Vagina (tissue), 2 donors: ENCODE data around the gene WNT7A. TPM values are rescaled to one million over a fixed set of nuclear protein-coding genes. Genes with fewer than 3 reads are reported as not detected.

Experiments
- DNase-seq, 2 donors: peaks; one replicate each; pipeline ENCODE4 v3.0.0-alpha.2; 2017; ENCODE audit errors: extremely low spot score in 2 of 2
- H3K27ac ChIP-seq: fragments of 200-600 bp; sonication (generic); one replicate; pipeline ENCODE4 v1.5.1; 2019
- H3K27me3 ChIP-seq: fragments of 200-600 bp; sonication (generic); one replicate; pipeline ENCODE4 v1.5.1; 2019
- H3K36me3 ChIP-seq, 2 donors: fragments of 200-600 bp; sonication (generic); one replicate each; pipeline ENCODE4 v1.5.1; 2017 to 2019
- H3K4me1 ChIP-seq: fragments of 200-600 bp; sonication (generic); one replicate; pipeline ENCODE4 v1.5.1; 2019
- H3K4me3 ChIP-seq, 2 donors: fragments of 200-600 bp; sonication (generic); 1 replicate in 1 of 2; 2 replicates in 1 of 2; pipeline ENCODE4 v1.5.1; 2016 to 2019
- H3K9me3 ChIP-seq: fragments of 200-600 bp; sonication (generic); one replicate; pipeline ENCODE4 v1.5.1; 2019
- CTCF ChIP-seq, 3 experiments: fragments of 450-650 bp in 2 of 3; fragments of 200-600 bp in 1 of 3; sonication (generic) in 1 of 3; IDR thresholded peaks; one replicate each; pipeline ENCODE4 v1.5.1; 2017 to 2019; ENCODE audit warnings: antibody characterized with exemption in 3 of 3, mild to moderate bottlenecking in 2 of 3, moderate library complexity in 2 of 3
- POLR2A ChIP-seq, 2 donors: fragments of 450-650 bp; IDR thresholded peaks; one replicate each; pipeline ENCODE4 v1.6.1; 2017; ENCODE audit warnings: antibody characterized with exemption in 2 of 2, mild to moderate bottlenecking in 2 of 2, moderate library complexity in 2 of 2
- POLR2AphosphoS5 ChIP-seq, 2 donors: sonication (generic); formaldehyde crosslinking; IDR thresholded peaks; one replicate each; pipeline ENCODE4 v1.9.0; 2017; ENCODE audit warnings: antibody characterized with exemption in 2 of 2, mild to moderate bottlenecking in 2 of 2, low read depth in 1 of 2; ENCODE audit not compliant: insufficient read depth in 1 of 2
- intact Hi-C: fragments of 100-400 bp; cut with DNase I; formaldehyde crosslinking; loops from one replicate; pipeline ENCODE4 v1.15.1; 2023
- total RNA-seq: library from RNA; depleted of rRNA; stranded (reverse); fragments of >200 nt; gene quantifications from one replicate; pipeline ENCODE4 v1.2.3, GENCODE V29; 2016

The WNT7A gene
- total RNA-seq, 1 donor from 2014 or later: not detected

DNA sequence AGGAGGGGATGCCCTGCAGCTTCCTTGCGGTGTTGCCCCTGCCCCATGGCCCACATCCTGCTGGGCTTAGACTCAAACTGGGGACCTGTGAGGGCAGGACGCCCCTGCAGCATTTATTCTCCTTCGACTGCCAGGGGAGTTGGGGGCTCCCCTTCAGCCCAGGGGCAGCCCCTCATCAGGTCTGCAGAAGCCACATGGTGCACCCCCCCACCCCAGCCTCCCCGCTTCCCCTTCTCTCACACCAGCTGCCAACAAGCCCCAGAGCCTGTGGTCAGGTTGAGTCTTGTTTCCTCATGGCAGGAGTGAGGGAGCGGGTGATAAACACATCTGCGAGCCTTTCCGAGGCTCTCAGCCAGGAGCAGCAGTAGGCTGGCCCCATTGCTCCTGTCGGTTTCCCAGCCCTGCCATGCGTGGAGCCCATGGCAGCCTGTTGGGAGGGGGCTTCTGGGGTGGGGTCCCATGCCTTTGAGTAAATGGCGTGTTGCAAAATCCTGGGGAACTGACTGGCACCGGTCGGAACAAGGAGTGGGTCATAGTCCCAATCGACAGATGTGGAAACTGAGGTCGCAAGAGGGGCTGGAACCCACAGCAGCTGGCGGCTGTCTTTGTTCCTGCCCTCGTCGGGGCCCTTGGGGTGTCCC, 27.8 kb downstream of the WNT7A start:
- no peak for TF ChIP-seq CTCF (IDR thresholded peaks at IDR 0.05)
- TF ChIP-seq POLR2A (IDR thresholded peaks at IDR 0.05): no peak
- TF ChIP-seq POLR2AphosphoS5 (IDR thresholded peaks at IDR 0.05; ENCODE audit: insufficient read depth in 1 of 2, low read depth in 1 of 2): no peak
- no peak for DNase-seq
- H3K27me3 ChIP-seq: no peaks in the 10 kb centered on the region
- intact Hi-C loops: no loop called here
- H3K9me3 ChIP-seq: no peaks in the 10 kb centered on the region
- no peak overlapping the region for H3K27ac ChIP-seq
- peaks cover 23% of the 10 kb centered on the region for H3K4me1 ChIP-seq
- no peak overlapping the region for H3K4me3 ChIP-seq
- no peaks in the 10 kb centered on the region for H3K36me3 ChIP-seq

DNA sequence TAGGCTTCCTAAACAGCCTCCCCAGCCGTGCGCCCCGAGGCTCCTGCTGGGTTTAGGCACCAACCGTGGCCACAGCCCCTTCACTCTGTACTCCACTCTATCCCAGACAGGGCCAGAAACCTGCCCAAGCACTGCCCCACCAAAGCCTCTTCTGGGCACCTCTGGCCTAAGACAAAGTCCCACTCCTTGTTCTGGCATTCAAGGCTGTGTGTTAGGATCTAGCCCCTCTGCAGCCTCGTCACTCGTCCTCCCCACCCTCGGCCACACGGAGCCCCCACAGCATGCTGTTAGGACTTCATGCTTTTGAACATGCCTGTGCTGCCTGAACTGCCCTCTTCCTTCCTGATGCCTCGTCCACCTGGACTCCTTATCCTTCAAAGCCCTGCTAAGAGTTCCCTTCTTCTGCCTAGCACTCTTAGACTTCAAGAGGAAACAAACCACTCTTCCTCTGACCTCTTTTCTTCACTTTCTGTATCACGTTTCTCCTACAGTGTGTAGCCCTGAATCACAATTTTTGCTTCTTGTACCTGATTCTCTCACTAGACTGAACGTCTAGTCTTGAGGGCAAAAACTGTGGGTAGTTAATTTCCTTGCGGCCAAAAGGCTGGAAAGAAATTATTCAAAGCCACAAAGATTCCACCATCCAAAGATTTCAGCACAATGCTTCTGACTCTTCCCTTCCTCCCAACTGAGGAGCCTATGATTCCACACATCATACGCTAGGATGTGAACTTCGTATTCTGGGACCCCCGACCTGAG, 28.6 kb downstream of the WNT7A start:
- TF ChIP-seq POLR2A (IDR thresholded peaks at IDR 0.05) (no peak), CTCF (IDR thresholded peaks at IDR 0.05) (no peak), POLR2AphosphoS5 (IDR thresholded peaks at IDR 0.05; ENCODE audit: insufficient read depth in 1 of 2, low read depth in 1 of 2) (no peak)
- no peak overlapping the region for H3K27ac ChIP-seq
- no peaks in the 10 kb centered on the region for H3K36me3 ChIP-seq
- no peaks in the 10 kb centered on the region for H3K9me3 ChIP-seq
- DNase-seq: no peak
- intact Hi-C loops: no loop called here
- H3K4me1 ChIP-seq: peaks cover 23% of the 10 kb centered on the region
- H3K27me3 ChIP-seq: no peaks in the 10 kb centered on the region
- no peak overlapping the region for H3K4me3 ChIP-seq

- no peak overlapping the region for H3K27ac ChIP-seq
- peaks cover 23% of the 10 kb centered on the region for H3K4me1 ChIP-seq
- no peaks in the 10 kb centered on the region for H3K9me3 ChIP-seq
- H3K36me3 ChIP-seq: no peaks in the 10 kb centered on the region
- TF ChIP-seq POLR2AphosphoS5 (IDR thresholded peaks at IDR 0.05; ENCODE audit: insufficient read depth in 1 of 2, low read depth in 1 of 2): no peak
- no peak for TF ChIP-seq CTCF (IDR thresholded peaks at IDR 0.05)
- H3K27me3 ChIP-seq: no peaks in the 10 kb centered on the region
- DNase-seq: no peak
- intact Hi-C loops: no loop called here
- H3K4me3 ChIP-seq: no peak overlapping the region
Measured at GRCh38 chr3:13850161-13850945, 29.5 kb downstream of the WNT7A start.

DNA sequence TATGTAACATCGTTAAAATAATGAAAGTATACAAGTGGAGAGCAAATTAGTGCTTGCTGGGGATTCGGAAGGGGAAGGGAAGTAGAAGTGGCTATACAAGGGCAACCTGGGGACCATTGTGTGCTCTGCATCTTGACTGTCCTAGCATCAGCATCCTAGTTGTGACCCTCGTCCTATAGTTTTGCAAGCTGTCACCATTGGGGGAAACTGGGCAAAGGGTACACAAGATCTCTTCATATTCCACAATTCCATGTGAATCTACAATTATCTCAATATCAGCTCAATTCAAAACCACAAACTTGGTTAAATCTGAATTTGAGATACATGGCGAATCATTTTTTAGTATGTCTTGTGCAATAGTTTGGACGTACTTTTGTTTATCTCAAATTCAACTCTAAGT, 30.9 kb downstream of the WNT7A start:
- intact Hi-C loops: no loop called here
- H3K36me3 ChIP-seq: no peaks in the 10 kb centered on the region
- no peak overlapping the region for H3K27ac ChIP-seq
- H3K9me3 ChIP-seq: no peaks in the 10 kb centered on the region
- peaks cover 23% of the 10 kb centered on the region for H3K4me1 ChIP-seq
- TF ChIP-seq CTCF (IDR thresholded peaks at IDR 0.05): no peak
- no peak for TF ChIP-seq POLR2AphosphoS5 (IDR thresholded peaks at IDR 0.05; ENCODE audit: insufficient read depth in 1 of 2, low read depth in 1 of 2)
- no peak for TF ChIP-seq POLR2A (IDR thresholded peaks at IDR 0.05)
- H3K4me3 ChIP-seq: no peak overlapping the region
- no peak for DNase-seq
- no peaks in the 10 kb centered on the region for H3K27me3 ChIP-seq
